PC-9 (cell line): ENCODE measurements around the gene LIPG. TPM values are rescaled to one million over a fixed set of nuclear protein-coding genes. Genes with fewer than 3 reads are reported as not detected.

Experiments used
- BruUV-seq: library from RNA; stranded (reverse); fragments of 400-500 nt; replicated peaks from 2 replicates; lab custom pipeline; 2021; lab: Mats Ljungman, UMichigan
- CTCF ChIA-PET: fragments of 300-600 bp; sonication (Branson Sonifier 250); formaldehyde crosslinking; loops from one replicate; lab custom pipeline; 2022; ENCODE audit warnings: antibody characterized with exemption; lab: Charles Lee
- POLR2A ChIA-PET: fragments of 300-600 bp; sonication (Branson Sonifier 250); formaldehyde crosslinking; loops from one replicate; lab custom pipeline; 2022; ENCODE audit warnings: antibody characterized with exemption; ENCODE audit not compliant: unreplicated experiment; lab: Charles Lee
- DNase-seq, 2 experiments: peaks; one replicate each; pipeline versions ENCODE4 v3.0.0 to v3.0.0-alpha.2; 2015 to 2022; ENCODE audit warnings: mixed read lengths in 1 of 2
- H2AFZ ChIP-seq: fragments of 200-600 bp; sonication (generic); 2 replicates; pipeline ENCODE4 v1.8.1; 2017; ENCODE audit warnings: antibody characterized with exemption
- H3F3A ChIP-seq: fragments of 200-600 bp; sonication (generic); 2 replicates; pipeline ENCODE4 v1.8.1; 2017; ENCODE audit warnings: antibody characterized with exemption, mild to moderate bottlenecking, low read depth; ENCODE audit not compliant: insufficient read depth
- H3K27ac ChIP-seq: fragments of 200-600 bp; sonication (generic); 2 replicates; pipeline ENCODE4 v1.6.1; 2016; ENCODE audit warnings: mixed run types
- H3K27me3 ChIP-seq: fragments of 200-600 bp; sonication (generic); 2 replicates; pipeline ENCODE4 v1.6.1; 2016; ENCODE audit warnings: low read depth, mixed run types; ENCODE audit not compliant: insufficient read depth
- H3K36me3 ChIP-seq: fragments of 200-600 bp; sonication (generic); 2 replicates; pipeline ENCODE4 v1.6.1; 2016; ENCODE audit warnings: low read depth, mixed run types
- H3K4me1 ChIP-seq: fragments of 200-600 bp; sonication (generic); replicated peaks from 2 replicates; pipeline ENCODE4 v1.6.1; 2016; ENCODE audit warnings: mixed run types; ENCODE audit not compliant: insufficient read depth
- H3K4me2 ChIP-seq: fragments of 200-600 bp; sonication (generic); 2 replicates; pipeline ENCODE4 v1.6.1; 2017; ENCODE audit warnings: mixed run types
- H3K4me3 ChIP-seq: fragments of 200-600 bp; sonication (generic); 2 replicates; pipeline ENCODE4 v1.6.1; 2016; ENCODE audit warnings: mixed run types
- H3K79me2 ChIP-seq: fragments of 200-600 bp; sonication (generic); 2 replicates; pipeline ENCODE4 v1.6.1; 2017; ENCODE audit warnings: low read depth, mixed run types
- H3K9me2 ChIP-seq: fragments of 200-600 bp; sonication (generic); 2 replicates; pipeline ENCODE4 v1.8.1; 2017; ENCODE audit warnings: mild to moderate bottlenecking; ENCODE audit not compliant: insufficient read depth
- H3K9me3 ChIP-seq: fragments of 200-600 bp; sonication (generic); 2 replicates; pipeline ENCODE4 v1.8.1; 2016; ENCODE audit warnings: low read depth; ENCODE audit not compliant: insufficient read depth
- H4K20me1 ChIP-seq: fragments of 200-600 bp; sonication (generic); 2 replicates; pipeline ENCODE4 v1.8.1; 2017; ENCODE audit not compliant: insufficient read depth
- EZH2 ChIP-seq: fragments of 200-600 bp; sonication (generic); IDR thresholded peaks from 2 replicates; pipeline ENCODE4 v1.8.0; 2017; ENCODE audit warnings: antibody characterized with exemption, low read depth
- intact Hi-C: fragments of 100-400 bp; cut with micrococcal nuclease; formaldehyde crosslinking; loops from one replicate; pipeline ENCODE4 v1.10.0; 2022; ENCODE audit not compliant: unreplicated experiment
- total RNA-seq: library from RNA; stranded (reverse); gene quantifications from 2 replicates; pipeline ENCODE4 v1.2.3, GENCODE V29; 2021
- TF ChIP-seq, protein P1 (sequence below): fragments of 200-600 bp; sonication (generic); conservative IDR thresholded peaks from 2 replicates; pipeline ENCODE4 v1.6.1; 2017; ENCODE audit warnings: mixed run types, antibody characterized with exemption, mild to moderate bottlenecking, moderate library complexity

Gene LIPG
- total RNA-seq, 1 experiment from 2014 or later, result 30.9 TPM

DNA sequence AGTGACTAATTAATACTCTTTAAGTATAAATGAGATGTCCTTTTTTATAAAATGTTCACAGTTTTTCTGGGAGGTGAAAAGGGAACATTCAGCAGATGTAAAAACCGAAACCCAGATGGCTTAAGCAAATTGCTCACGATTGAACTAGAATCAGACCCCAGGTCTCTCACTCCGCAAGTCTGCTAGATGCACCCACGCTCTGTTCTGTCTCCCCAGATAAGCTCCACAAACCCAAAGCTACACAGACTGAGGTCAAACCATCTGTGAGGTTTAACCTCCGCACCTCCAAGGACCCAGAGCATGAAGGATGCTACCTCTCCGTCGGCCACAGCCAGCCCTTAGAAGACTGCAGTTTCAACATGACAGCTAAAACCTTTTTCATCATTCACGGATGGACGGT lies 3.2 kb downstream of the LIPG start:
- no peak overlapping the region for H2AFZ ChIP-seq
- H3K79me2 ChIP-seq, result peaks cover 31% of the 10 kb centered on the region
- peaks cover 19% of the 10 kb centered on the region for H3K4me1 ChIP-seq
- ChIA-PET POLR2A (no interaction called here), CTCF (no interaction called here)
- peak overlapping the region; percentile 97 for H3K4me2 ChIP-seq
- no TSS peak for BruUV-seq
- TF ChIP-seq, protein P1, sequence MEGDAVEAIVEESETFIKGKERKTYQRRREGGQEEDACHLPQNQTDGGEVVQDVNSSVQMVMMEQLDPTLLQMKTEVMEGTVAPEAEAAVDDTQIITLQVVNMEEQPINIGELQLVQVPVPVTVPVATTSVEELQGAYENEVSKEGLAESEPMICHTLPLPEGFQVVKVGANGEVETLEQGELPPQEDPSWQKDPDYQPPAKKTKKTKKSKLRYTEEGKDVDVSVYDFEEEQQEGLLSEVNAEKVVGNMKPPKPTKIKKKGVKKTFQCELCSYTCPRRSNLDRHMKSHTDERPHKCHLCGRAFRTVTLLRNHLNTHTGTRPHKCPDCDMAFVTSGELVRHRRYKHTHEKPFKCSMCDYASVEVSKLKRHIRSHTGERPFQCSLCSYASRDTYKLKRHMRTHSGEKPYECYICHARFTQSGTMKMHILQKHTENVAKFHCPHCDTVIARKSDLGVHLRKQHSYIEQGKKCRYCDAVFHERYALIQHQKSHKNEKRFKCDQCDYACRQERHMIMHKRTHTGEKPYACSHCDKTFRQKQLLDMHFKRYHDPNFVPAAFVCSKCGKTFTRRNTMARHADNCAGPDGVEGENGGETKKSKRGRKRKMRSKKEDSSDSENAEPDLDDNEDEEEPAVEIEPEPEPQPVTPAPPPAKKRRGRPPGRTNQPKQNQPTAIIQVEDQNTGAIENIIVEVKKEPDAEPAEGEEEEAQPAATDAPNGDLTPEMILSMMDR, result no peak
- TF ChIP-seq EZH2, result no peak
- no peak overlapping the region for H3K4me3 ChIP-seq
- peaks cover 18% of the 10 kb centered on the region; the same call in 1 of the 2 replicates for H3F3A ChIP-seq
- H3K9me3 ChIP-seq, result no peaks in the 10 kb centered on the region
- DNase-seq, result no peak
- H3K36me3 ChIP-seq, result peaks cover 31% of the 10 kb centered on the region
- no peaks in the 10 kb centered on the region for H4K20me1 ChIP-seq
- H3K9me2 ChIP-seq, result no peaks in the 10 kb centered on the region
- intact Hi-C loops, result no loop called here
- H3K27me3 ChIP-seq, result no peaks in the 10 kb centered on the region
- H3K27ac ChIP-seq, result no peak overlapping the region

DNA sequence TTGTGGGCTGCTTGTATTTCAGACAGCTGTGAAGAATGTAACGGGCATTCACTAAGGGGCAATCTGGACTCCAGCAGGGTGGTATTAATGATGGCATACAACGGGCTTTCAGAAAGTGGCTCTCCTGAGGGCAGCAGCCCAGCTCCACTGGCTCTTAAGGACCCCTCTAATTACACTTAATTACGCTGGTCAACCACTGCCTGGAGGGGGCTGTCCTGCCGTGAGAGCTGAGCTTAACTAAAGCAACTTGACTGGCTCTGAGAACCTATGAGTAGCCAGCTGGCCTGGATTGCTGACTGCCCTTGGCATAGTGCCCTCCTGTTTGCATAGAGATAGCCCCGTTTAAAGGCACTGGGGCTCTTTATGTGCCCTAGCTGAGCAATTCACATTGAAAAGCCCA lies 3.8 kb downstream of the LIPG start:
- POLR2A ChIA-PET, result no interaction called here
- no peaks in the 10 kb centered on the region for H3K9me2 ChIP-seq
- intact Hi-C loops, result no loop called here
- H3K4me3 ChIP-seq, result no peak overlapping the region
- no peak overlapping the region for H3K27ac ChIP-seq
- H2AFZ ChIP-seq, result no peak overlapping the region
- no peak overlapping the region for H3K4me2 ChIP-seq
- H3K27me3 ChIP-seq, result no peaks in the 10 kb centered on the region
- H3K79me2 ChIP-seq, result peaks cover 31% of the 10 kb centered on the region
- TF ChIP-seq EZH2, result no peak
- TF ChIP-seq, protein P1, result no peak
- no peak for DNase-seq
- peaks cover 35% of the 10 kb centered on the region for H3K36me3 ChIP-seq
- H3K4me1 ChIP-seq, result peaks cover 19% of the 10 kb centered on the region
- BruUV-seq, result no TSS peak
- H3K9me3 ChIP-seq, result no peaks in the 10 kb centered on the region
- CTCF ChIA-PET, result no interaction called here
- H3F3A ChIP-seq, result peaks cover 18% of the 10 kb centered on the region; the same call in 1 of the 2 replicates
- no peaks in the 10 kb centered on the region for H4K20me1 ChIP-seq

DNA sequence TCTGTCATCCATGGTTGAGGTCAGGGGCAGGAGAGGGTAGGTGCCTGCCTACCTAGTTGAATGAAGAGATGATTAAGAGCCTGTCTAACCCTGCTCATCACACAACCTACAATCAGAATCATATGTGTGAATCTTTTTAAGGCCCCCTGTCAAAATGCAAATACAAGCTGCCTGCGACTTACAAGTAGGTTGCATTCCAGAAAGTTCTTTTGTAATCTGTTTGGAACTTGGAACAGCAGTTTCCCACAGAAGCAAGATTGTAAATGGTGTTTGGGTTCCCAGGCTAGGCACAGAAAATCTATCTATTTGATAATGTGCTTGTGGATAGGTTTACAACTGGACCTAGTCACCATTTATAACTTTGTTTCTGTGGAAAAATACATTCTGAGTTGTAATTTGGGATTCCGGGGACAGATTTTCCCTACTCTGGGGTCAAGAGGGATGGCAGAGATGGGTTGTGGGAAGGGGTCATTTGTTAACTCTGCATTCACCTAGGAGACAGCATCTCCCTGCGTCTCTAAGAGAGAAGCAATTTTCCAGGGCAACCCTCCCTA lies 4.4 kb downstream of the LIPG start:
- H3F3A ChIP-seq, result peaks cover 15% of the 10 kb centered on the region; the same call in 1 of the 2 replicates
- ChIA-PET CTCF (interaction anchor here (0.6 kb wide), 1 partner anchor 216 kb away, joined by 3 read pairs; no protein-coding TSS in a partner anchor), POLR2A (no interaction called here)
- no peak overlapping the region for H2AFZ ChIP-seq
- BruUV-seq, result no TSS peak
- no peaks in the 10 kb centered on the region for H3K9me3 ChIP-seq
- H3K9me2 ChIP-seq, result no peaks in the 10 kb centered on the region
- no peaks in the 10 kb centered on the region for H4K20me1 ChIP-seq
- no peak overlapping the region for H3K4me3 ChIP-seq
- no peak for TF ChIP-seq EZH2
- TF ChIP-seq, protein P1, result no peak
- H3K36me3 ChIP-seq, result peaks cover 38% of the 10 kb centered on the region
- no peak overlapping the region for H3K4me2 ChIP-seq
- H3K27me3 ChIP-seq, result no peaks in the 10 kb centered on the region
- H3K27ac ChIP-seq, result no peak overlapping the region
- H3K79me2 ChIP-seq, result peaks cover 31% of the 10 kb centered on the region
- DNase-seq, result no peak
- H3K4me1 ChIP-seq, result peaks cover 19% of the 10 kb centered on the region
- intact Hi-C loops, result no loop called here
